ENCODE data around the gene SLC1A1. TPM values are rescaled to one million over a fixed set of nuclear protein-coding genes. Genes with fewer than 3 reads are reported as not detected.
A peak's percentile ranks its signal among the peaks of the same experiment; 100 is the strongest.
"Not testable (repeated sequence)": the region's sequence is repeated elsewhere in the genome, so short reads cannot be mapped to it uniquely, and the experiment has no call there.

SLC1A1 gene
- total and polyA plus RNA-seq, 3 experiments from 2014 or later, result 0.09 TPM; not detected in 2

- no peaks in the 10 kb centered on the region for H3K27me3 ChIP-seq (ENCODE audit: insufficient read depth, low read length, poor library complexity, severe bottlenecking)
- H3K36me3 Mint-ChIP-seq, result peaks cover 1 to 7% (median 3%) of the 10 kb centered on the region in 3 donors
- H3K9me3 ChIP-seq (ENCODE audit: low read length), result no peaks in the 10 kb centered on the region
- no peaks in the 10 kb centered on the region for H3K9me3 Mint-ChIP-seq
- ChIA-PET CTCF (interaction anchor here (0.7 to 1.2 kb wide), 4 partner anchors 9 to 48 kb away, joined by 3 to 4 read pairs (median 3); no protein-coding TSS in a partner anchor), POLR2A (no interaction called here)
- peak overlapping the region; percentile 31 to 64 (median 53) for H3K4me3 Mint-ChIP-seq
- peaks cover 49% of the 10 kb centered on the region for H3K4me1 ChIP-seq (ENCODE audit: insufficient read depth, low read length)
- no peak overlapping the region for H3K27ac ChIP-seq (ENCODE audit: low read depth, low read length)
- peaks cover 42 to 60% (median 55%) of the 10 kb centered on the region in 3 donors for H3K4me1 Mint-ChIP-seq
- peaks cover 0 to 6% of the 10 kb centered on the region in 2 donors for H3K27me3 Mint-ChIP-seq
- H3K27ac Mint-ChIP-seq, result peak overlapping the region; percentile 49 to 96 (median 88)
- H3K4me3 ChIP-seq (ENCODE audit: low read length), result peak overlapping the region; percentile 1
- no peaks in the 10 kb centered on the region for H3K36me3 ChIP-seq (ENCODE audit: insufficient read depth, low read length)
- DNase-seq, result peak; percentile 24 to 86 (median 71)
Observed at GRCh38 chr9:4596165-4596922, 106.1 kb downstream of the SLC1A1 start.

- ChIA-PET POLR2A (interaction anchor here (0.8 to 0.9 kb wide), 2 partner anchors 39 to 141 kb away, joined by 3 read pairs; partner anchors contain the start of gene AK3), CTCF (interaction anchor here (0.9 to 5.2 kb wide), 6 partner anchors 22 to 150 kb away, joined by 3 to 24 read pairs (median 3); no protein-coding TSS in a partner anchor)
- H3K4me1 ChIP-seq (ENCODE audit: insufficient read depth, low read length), result peaks cover 49% of the 10 kb centered on the region
- peak in 2 of 5 donors; percentile 28 for DNase-seq
- no peaks in the 10 kb centered on the region for H3K27me3 ChIP-seq (ENCODE audit: insufficient read depth, low read length, poor library complexity, severe bottlenecking)
- Mint-ChIP-seq H3K4me3 (peak overlapping the region in 5 of 7 donors; percentile 9 to 43 (median 26)), H3K36me3 (peaks cover 2 to 22% (median 12%) of the 10 kb centered on the region in 3 donors), H3K4me1 (peaks cover 50 to 72% (median 70%) of the 10 kb centered on the region in 3 donors), H3K27ac (peak overlapping the region in 7 of 8 donors; percentile 18 to 85 (median 70)), H3K9me3 (peaks cover 4 to 10% (median 7%) of the 10 kb centered on the region in 5 donors), H3K27me3 (peaks cover 0 to 6% of the 10 kb centered on the region in 2 donors)
- H3K36me3 ChIP-seq (ENCODE audit: insufficient read depth, low read length), result no peaks in the 10 kb centered on the region
- H3K4me3 ChIP-seq (ENCODE audit: low read length), result no peak overlapping the region
- H3K27ac ChIP-seq (ENCODE audit: low read depth, low read length), result no peak overlapping the region
- H3K9me3 ChIP-seq (ENCODE audit: low read length), result no peaks in the 10 kb centered on the region
Observed at GRCh38 chr9:4600368-4600767, 110.1 kb downstream of the SLC1A1 start.

GRCh38 chr9:4603830-4604229 lies 113.6 kb downstream of the SLC1A1 start:
- Mint-ChIP-seq H3K4me1 (peaks cover 31 to 51% (median 42%) of the 10 kb centered on the region in 3 donors), H3K4me3 (no peak overlapping the region), H3K27me3 (peaks cover 0 to 6% of the 10 kb centered on the region in 2 donors), H3K27ac (peak overlapping the region in 2 of 8 donors; percentile 1 to 22), H3K36me3 (peaks cover 2 to 22% (median 12%) of the 10 kb centered on the region in 3 donors), H3K9me3 (peaks cover 4 to 14% (median 8%) of the 10 kb centered on the region in 5 donors)
- Histone ChIP-seq H3K4me1 (ENCODE audit: insufficient read depth, low read length) (peaks cover 28% of the 10 kb centered on the region), H3K4me3 (ENCODE audit: low read length) (no peak overlapping the region), H3K36me3 (ENCODE audit: insufficient read depth, low read length) (no peaks in the 10 kb centered on the region), H3K9me3 (ENCODE audit: low read length) (no peaks in the 10 kb centered on the region), H3K27me3 (ENCODE audit: insufficient read depth, low read length, poor library complexity, severe bottlenecking) (no peaks in the 10 kb centered on the region), H3K27ac (ENCODE audit: low read depth, low read length) (no peak overlapping the region)
- POLR2A ChIA-PET, result no interaction called here
- no peak for DNase-seq
- CTCF ChIA-PET, result interaction anchor here (1.2 to 5.2 kb wide), 4 partner anchors 36 to 386 kb away, joined by 3 to 24 read pairs (median 3); no protein-coding TSS in a partner anchor

- Mint-ChIP-seq H3K4me3 (peak overlapping the region in 5 of 7 donors; percentile 3 to 56 (median 37)), H3K36me3 (peaks cover 2 to 20% (median 12%) of the 10 kb centered on the region in 3 donors), H3K27me3 (peaks cover 0 to 6% of the 10 kb centered on the region in 2 donors), H3K4me1 (peaks cover 31 to 51% (median 42%) of the 10 kb centered on the region in 3 donors), H3K9me3 (peaks cover 4 to 20% (median 8%) of the 10 kb centered on the region in 5 donors), H3K27ac (peak overlapping the region in 4 of 8 donors; percentile 42 to 91 (median 82))
- Histone ChIP-seq H3K4me3 (ENCODE audit: low read length) (no peak overlapping the region), H3K36me3 (ENCODE audit: insufficient read depth, low read length) (no peaks in the 10 kb centered on the region), H3K9me3 (ENCODE audit: low read length) (no peaks in the 10 kb centered on the region), H3K27ac (ENCODE audit: low read depth, low read length) (no peak overlapping the region), H3K4me1 (ENCODE audit: insufficient read depth, low read length) (peaks cover 25% of the 10 kb centered on the region), H3K27me3 (ENCODE audit: insufficient read depth, low read length, poor library complexity, severe bottlenecking) (no peaks in the 10 kb centered on the region)
- DNase-seq, result peak; percentile 45 to 65 (median 51)
- ChIA-PET POLR2A (interaction anchor here (1.2 kb wide), 1 partner anchor 135 kb away, joined by 4 read pairs; no protein-coding TSS in a partner anchor), CTCF (interaction anchor here (0.6 to 5.2 kb wide), 9 partner anchors 9 to 385 kb away, joined by 3 to 24 read pairs (median 4); no protein-coding TSS in a partner anchor)
Observed at GRCh38 chr9:4604678-4605095, 114.4 kb downstream of the SLC1A1 start.

- H3K27me3 Mint-ChIP-seq; H3K9me3 ChIP-seq (ENCODE audit: low read length); H3K4me3 ChIP-seq (ENCODE audit: low read length); H3K27me3 ChIP-seq (ENCODE audit: insufficient read depth, low read length, poor library complexity, severe bottlenecking); H3K36me3 ChIP-seq (ENCODE audit: insufficient read depth, low read length); POLR2A ChIA-PET; H3K27ac ChIP-seq (ENCODE audit: low read depth, low read length): not testable (repeated sequence)
- H3K4me1 ChIP-seq (ENCODE audit: insufficient read depth, low read length), result peaks cover 11% of the 10 kb centered on the region
- DNase-seq, result peak; percentile 19 to 82 (median 67)
- H3K9me3 Mint-ChIP-seq, result peaks cover 4 to 21% (median 9%) of the 10 kb centered on the region in 5 donors
- peaks cover 18 to 37% (median 29%) of the 10 kb centered on the region in 3 donors for H3K4me1 Mint-ChIP-seq
- peak overlapping the region in 6 of 8 donors; percentile 37 to 85 (median 62) for H3K27ac Mint-ChIP-seq
- peak overlapping the region in 5 of 7 donors; percentile 12 to 32 (median 18) for H3K4me3 Mint-ChIP-seq
- CTCF ChIA-PET, result interaction anchor here (1.9 to 2.1 kb wide), 2 partner anchors 10 to 34 kb away, joined by 4 to 6 read pairs; no protein-coding TSS in a partner anchor
- peaks cover 2 to 17% (median 10%) of the 10 kb centered on the region in 3 donors for H3K36me3 Mint-ChIP-seq
Observed at GRCh38 chr9:4606033-4606432, 115.8 kb downstream of the SLC1A1 start.

GRCh38 chr9:4614627-4615026 lies 124.4 kb downstream of the SLC1A1 start:
- Mint-ChIP-seq H3K4me1 (peaks cover 15 to 24% (median 21%) of the 10 kb centered on the region in 3 donors), H3K9me3 (peaks cover 0 to 11% (median 4%) of the 10 kb centered on the region in 5 donors), H3K27ac (peak overlapping the region in 1 of 8 donors; percentile 18), H3K36me3 (peaks cover 0 to 11% (median 0%) of the 10 kb centered on the region in 3 donors), H3K27me3 (no peaks in the 10 kb centered on the region), H3K4me3 (no peak overlapping the region)
- Histone ChIP-seq H3K36me3 (ENCODE audit: insufficient read depth, low read length) (no peaks in the 10 kb centered on the region), H3K27me3 (ENCODE audit: insufficient read depth, low read length, poor library complexity, severe bottlenecking) (no peaks in the 10 kb centered on the region), H3K27ac (ENCODE audit: low read depth, low read length) (no peak overlapping the region), H3K4me3 (ENCODE audit: low read length) (no peak overlapping the region), H3K4me1 (ENCODE audit: insufficient read depth, low read length) (peaks cover 3% of the 10 kb centered on the region), H3K9me3 (ENCODE audit: low read length) (no peaks in the 10 kb centered on the region)
- DNase-seq, result no peak
- ChIA-PET CTCF (no interaction called here), POLR2A (no interaction called here)

- CTCF ChIA-PET, result no interaction called here
- Mint-ChIP-seq H3K4me1 (peaks cover 22 to 30% (median 27%) of the 10 kb centered on the region in 3 donors), H3K27me3 (no peaks in the 10 kb centered on the region), H3K4me3 (no peak overlapping the region), H3K9me3 (peaks cover 0 to 9% (median 3%) of the 10 kb centered on the region in 5 donors), H3K36me3 (peaks cover 0 to 13% (median 0%) of the 10 kb centered on the region in 3 donors), H3K27ac (peak overlapping the region in 3 of 8 donors; percentile 18 to 32 (median 30))
- DNase-seq, result no peak
- Histone ChIP-seq H3K27ac (ENCODE audit: low read depth, low read length) (no peak overlapping the region), H3K4me3 (ENCODE audit: low read length) (no peak overlapping the region), H3K4me1 (ENCODE audit: insufficient read depth, low read length) (peaks cover 9% of the 10 kb centered on the region), H3K27me3 (ENCODE audit: insufficient read depth, low read length, poor library complexity, severe bottlenecking) (no peaks in the 10 kb centered on the region), H3K36me3 (ENCODE audit: insufficient read depth, low read length) (no peaks in the 10 kb centered on the region), H3K9me3 (ENCODE audit: low read length) (no peaks in the 10 kb centered on the region)
- POLR2A ChIA-PET, result no interaction called here
Observed at GRCh38 chr9:4615251-4615650, 125.0 kb downstream of the SLC1A1 start.
